ENCODE data around the gene ZNF490.
"Not testable (repeated sequence)": the region's sequence is repeated elsewhere in the genome, so short reads cannot be mapped to it uniquely, and the experiment has no call there.

ZNF490 gene

GRCh38 chr19:12638611-12639182, 28.1 kb upstream of the ZNF490 start:
- TF ChIP-seq ZFX (IDR thresholded peaks at IDR 0.05; ENCODE audit: borderline replicate concordance) (no peak), CTCF (IDR thresholded peaks at IDR 0.05) (no peak)
- H3K27ac ChIP-seq = no peak overlapping the region

GRCh38 chr19:12636631-12637030, 26.0 kb upstream of the ZNF490 start:
- no peak for TF ChIP-seq ZFX (IDR thresholded peaks at IDR 0.05; ENCODE audit: borderline replicate concordance)
- TF ChIP-seq CTCF (IDR thresholded peaks at IDR 0.05) = no peak
- no peak overlapping the region for H3K27ac ChIP-seq

GRCh38 chr19:12629215-12629614, 18.6 kb upstream of the ZNF490 start:
- no peak for TF ChIP-seq ZFX (IDR thresholded peaks at IDR 0.05; ENCODE audit: borderline replicate concordance)

GRCh38 chr19:12628040-12629022, 17.7 kb upstream of the ZNF490 start:
- no peak overlapping the region for H3K27ac ChIP-seq

More at GRCh38 chr19:12629215-12629614, 18.6 kb upstream of the ZNF490 start:
- no peak overlapping the region for H3K27ac ChIP-seq

GRCh38 chr19:12626958-12627357, 16.3 kb upstream of the ZNF490 start:
- TF ChIP-seq CTCF (IDR thresholded peaks at IDR 0.05) (no peak), ZFX (IDR thresholded peaks at IDR 0.05; ENCODE audit: borderline replicate concordance) (no peak)

More at GRCh38 chr19:12628040-12629022, 17.7 kb upstream of the ZNF490 start:
- TF ChIP-seq CTCF (IDR thresholded peaks at IDR 0.05) (no peak), ZFX (IDR thresholded peaks at IDR 0.05; ENCODE audit: borderline replicate concordance) (no peak)

GRCh38 chr19:12623361-12624031, 12.9 kb upstream of the ZNF490 start:
- TF ChIP-seq ZFX (IDR thresholded peaks at IDR 0.05; ENCODE audit: borderline replicate concordance) (no peak), CTCF (IDR thresholded peaks at IDR 0.05) (no peak)
- no peak overlapping the region for H3K27ac ChIP-seq

More at GRCh38 chr19:12626958-12627357, 16.3 kb upstream of the ZNF490 start:
- H3K27ac ChIP-seq = no peak overlapping the region

- H3K27ac ChIP-seq = not testable (repeated sequence)
These were observed 10.8 kb upstream of the ZNF490 start for GRCh38 chr19:12621253-12622024.
